Stimulated activated CD4-positive, alpha-beta T cell treated with anti-CD3 and anti-CD28 coated beads, Interleukin-2, amount 100 ng/mL, for 24 hours (primary cell): ENCODE data around the gene SPEM2.

Experiments used
- DNase-seq, 2 donors: peaks; one replicate each; pipeline ENCODE4 v3.0.0-alpha.2; 2020

The SPEM2 gene

DNA sequence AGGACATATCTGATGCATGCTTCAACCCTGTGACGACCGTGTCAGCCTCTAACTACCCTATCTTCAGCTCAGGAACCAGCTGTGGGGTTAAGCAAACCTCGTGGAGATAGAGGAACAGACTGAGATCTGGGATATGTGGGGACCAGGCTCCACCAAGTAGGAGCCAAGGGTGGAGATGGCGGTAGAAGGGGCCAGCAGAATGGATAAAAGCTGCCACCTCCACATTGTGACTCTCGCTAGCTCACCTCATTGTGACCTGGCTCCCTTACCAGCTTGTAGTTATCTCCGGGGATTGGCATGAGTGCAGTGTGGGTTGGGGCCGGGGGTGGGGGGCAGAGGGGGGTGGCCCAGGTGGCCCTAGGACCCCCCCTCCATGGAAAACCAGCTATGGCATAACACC is at the start of gene SPEM2:
Gene SPEM2, plus strand, starts transcription at position 301 of the 400 bp plus-strand sequence. Its CDS starts 73 bp downstream, at position 374.
- no peak for DNase-seq

- DNase-seq: no peak
Observed at GRCh38 chr17:7379134-7379533, 46.3 kb upstream of the SPEM2 start.

- DNase-seq: no peak
Observed at GRCh38 chr17:7380321-7380720, 45.1 kb upstream of the SPEM2 start.

DNA sequence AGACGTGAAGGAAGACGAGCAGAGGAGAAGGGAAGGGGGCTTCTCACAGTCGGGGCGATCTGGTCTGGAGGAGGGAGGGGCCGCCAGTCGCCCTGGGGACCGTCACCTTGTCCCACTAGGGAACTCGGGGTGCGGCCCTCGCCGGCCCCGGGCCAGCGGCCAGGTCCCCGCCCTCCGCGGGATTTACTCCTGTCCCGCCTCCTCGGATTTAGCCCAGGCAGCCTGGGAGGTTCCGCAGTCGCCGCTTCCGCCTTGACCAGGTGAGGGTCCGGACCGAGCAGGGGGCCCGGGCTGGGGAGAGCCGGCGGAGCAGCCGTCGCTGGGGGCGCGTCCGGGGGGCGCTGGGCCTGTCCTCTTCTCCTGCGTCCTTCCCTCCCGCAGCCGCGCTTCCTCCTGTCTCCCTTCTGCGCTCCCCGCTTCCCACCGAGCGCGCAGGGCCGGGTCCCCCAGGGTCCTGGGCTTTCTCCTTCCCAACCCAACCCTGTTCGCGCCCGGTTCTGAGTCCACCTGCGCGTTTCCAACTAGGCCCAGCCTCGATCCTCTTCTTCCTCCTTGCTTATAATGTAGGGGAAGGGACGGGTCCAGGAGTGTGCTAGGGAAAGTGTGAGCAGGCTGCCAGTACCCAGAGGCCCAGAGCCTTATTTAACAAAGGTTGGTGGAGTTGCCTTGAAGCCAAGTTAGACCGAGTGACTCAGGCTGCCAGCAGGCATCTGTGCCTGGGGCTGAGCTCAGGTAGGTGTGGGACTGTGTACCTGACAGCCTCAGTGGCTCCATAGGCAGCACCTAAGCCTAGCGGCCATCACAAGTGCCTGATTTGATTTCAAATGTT is 44.3 kb upstream of the SPEM2 start, which contains the start of gene TNK1:
Gene TNK1, plus strand, starts transcription at position 235 of the 829 bp plus-strand sequence. CDS start 1,838 bp downstream, outside the sequence.
- no peak for DNase-seq

DNA sequence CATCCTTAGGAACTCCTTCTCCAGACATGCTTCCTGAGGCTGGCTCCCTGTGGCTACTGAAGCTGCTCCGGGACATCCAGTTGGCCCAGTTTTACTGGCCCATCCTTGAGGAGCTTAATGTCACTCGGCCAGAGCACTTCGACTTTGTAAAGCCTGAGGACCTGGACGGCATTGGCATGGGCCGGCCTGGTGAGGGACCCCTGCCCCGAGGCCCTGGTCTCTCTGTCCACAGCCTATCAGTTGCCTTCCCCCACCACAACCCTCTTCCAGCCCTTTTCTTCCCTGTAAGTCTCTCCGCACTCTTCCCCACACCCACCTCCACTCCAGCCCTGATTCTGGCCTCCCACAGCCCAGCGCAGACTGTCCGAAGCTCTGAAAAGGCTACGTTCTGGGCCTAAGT is 42.5 kb upstream of the SPEM2 start:
- DNase-seq: no peak

DNA sequence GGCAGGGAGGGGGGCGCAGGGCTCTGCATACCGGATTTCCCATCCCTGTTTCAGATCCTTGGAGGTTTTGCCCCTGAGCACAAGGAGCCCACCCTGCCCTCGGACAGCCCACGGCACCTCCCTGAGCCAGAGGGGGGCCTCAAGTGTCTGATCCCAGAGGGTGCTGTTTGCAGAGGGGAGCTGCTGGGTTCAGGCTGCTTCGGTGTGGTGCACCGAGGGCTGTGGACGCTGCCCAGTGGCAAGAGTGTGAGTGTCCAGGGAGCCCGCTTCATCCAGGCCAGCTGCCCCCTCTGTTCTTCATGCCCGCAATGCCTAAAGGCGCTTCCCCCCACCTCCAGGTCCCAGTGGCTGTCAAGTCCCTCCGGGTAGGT is 42.1 kb upstream of the SPEM2 start:
- DNase-seq: no peak

GRCh38 chr17:7383742-7384488 is 41.5 kb upstream of the SPEM2 start:
- DNase-seq: peak; percentile 77 to 83

- DNase-seq: no peak
Observed at GRCh38 chr17:7384489-7385081, 40.8 kb upstream of the SPEM2 start.

DNA sequence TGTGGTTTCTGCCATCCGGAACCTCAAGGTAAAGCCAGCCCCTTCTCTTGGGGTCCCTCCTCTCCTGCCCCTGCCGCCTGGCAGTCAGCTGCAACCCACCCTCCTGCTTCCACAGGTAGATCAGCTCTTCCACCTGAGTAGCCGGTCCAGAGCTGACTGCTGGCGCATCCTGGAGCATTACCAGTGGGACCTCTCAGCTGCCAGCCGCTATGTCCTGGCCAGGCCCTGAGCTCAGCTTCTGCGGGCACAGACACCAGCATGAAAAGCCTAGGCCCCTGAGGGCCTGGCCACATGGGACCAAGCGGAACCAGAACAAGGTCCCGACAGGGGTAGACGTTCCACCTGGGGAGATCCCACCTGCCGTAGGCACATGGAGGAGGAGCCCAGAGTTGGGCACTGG is 36.6 kb upstream of the SPEM2 start:
- DNase-seq: no peak

DNA sequence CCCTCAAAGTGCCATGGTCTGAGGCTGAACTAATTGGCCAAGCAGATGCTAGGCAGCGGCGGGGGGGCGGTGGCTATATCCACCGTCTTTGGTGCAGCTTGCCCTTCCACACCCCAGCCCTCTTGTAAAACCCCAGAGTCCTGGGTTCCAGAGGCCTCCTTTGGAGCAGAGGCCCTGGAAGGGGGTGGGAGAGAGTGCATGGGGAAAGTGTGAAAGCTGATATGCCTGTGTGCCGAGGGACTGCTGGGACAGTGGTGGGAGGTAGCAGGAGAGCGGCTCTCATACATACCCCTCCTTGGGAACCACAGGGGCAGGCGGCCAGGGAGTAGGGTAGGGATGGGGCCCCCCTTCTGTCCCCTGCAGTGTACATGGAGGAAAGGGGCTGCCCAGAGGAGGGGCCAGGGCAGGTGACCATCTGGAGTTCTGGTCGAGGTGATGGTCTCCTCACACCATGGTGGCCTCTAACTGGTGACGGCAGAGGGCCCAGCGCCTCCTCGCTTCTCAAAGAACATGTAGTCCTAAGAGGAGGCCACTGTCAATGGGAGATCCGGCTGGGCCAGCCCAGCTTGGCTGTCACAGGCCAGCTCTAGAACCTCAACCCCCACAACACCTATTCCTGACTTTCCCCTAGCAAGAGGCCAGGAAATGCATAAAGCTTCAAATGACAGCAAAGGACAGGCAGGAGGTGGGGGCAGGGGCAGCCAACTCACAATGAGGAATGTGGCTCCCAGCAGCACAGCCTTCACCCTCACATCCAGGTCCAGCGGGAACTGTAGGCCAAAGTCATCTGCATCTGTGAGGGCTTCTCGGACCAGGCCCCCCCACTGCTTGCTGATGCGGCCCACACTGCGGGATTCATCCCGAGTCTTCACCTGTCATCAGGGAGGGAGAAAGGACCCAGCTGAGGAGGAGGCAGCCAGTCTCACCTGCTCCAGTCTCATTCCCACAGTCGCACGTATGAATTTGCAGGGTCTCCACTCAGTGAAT is 35.2 kb upstream of the SPEM2 start:
- DNase-seq: no peak

DNA sequence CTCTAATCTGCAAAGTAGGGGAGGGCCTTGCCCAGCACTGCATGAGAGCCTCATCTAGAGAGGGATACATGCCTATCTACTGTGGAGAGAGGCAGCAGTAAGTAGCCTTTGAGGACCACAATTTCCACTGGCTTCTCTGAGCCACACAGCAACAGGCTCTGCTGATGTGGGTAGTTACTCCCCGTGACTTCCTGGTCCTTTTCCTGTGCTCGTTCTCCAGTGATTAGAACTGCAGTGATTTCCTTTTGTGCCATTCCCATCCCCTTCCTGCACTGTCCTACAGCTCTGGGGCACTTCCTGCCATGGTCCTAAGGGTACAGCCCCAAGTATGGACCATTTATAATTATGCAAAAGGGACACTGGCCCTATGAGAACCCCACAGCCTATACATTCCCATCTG is 34.1 kb upstream of the SPEM2 start:
- no peak for DNase-seq

- DNase-seq: no peak
Observed at GRCh38 chr17:7392696-7393612, 32.5 kb upstream of the SPEM2 start.

- DNase-seq: peak; percentile 44 to 69
Observed at GRCh38 chr17:7393613-7394451, 31.6 kb upstream of the SPEM2 start.

DNA sequence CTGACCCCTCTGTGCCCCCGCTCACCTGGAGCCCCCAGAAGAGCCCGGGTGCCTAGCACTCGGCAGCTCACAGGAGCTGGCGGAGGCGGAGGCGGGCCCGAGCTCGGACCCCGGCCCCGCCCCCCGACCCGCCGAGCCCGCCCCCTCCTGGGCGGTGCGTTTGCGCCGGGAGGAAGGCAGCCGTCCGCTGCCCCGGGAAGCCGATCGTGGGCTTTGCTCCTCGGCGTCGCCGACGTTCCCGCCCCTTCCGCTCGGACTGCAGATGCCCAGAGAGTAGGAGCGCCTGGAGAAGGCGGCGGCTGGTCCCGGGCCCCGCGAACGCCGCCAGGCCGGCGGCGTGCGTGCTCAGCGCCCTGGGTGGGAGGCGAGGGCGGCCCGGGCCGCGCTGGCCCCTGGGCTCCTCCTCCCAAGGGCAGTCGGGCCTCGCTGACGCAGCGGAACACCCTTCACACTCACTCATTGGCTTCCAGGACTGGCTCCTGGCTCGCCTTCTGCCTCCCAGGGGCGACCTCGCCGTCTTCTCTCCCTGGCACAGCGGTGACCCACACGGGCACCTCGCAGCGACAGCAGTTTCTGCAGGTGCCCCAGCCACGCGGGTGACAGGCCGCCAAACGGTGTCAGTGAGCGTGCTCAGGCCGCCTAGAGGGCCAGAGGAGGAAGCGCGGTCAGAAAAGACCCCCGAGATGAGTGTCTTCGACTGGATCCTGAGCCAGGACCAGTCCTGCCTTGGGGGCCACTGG is 30.8 kb upstream of the SPEM2 start, which contains the start of gene PLSCR3:
Gene PLSCR3, minus strand, starts transcription at position 74 of the 740 bp plus-strand sequence. CDS start 415 bp downstream, outside the sequence.
- DNase-seq: peak; percentile 86 to 90

DNA sequence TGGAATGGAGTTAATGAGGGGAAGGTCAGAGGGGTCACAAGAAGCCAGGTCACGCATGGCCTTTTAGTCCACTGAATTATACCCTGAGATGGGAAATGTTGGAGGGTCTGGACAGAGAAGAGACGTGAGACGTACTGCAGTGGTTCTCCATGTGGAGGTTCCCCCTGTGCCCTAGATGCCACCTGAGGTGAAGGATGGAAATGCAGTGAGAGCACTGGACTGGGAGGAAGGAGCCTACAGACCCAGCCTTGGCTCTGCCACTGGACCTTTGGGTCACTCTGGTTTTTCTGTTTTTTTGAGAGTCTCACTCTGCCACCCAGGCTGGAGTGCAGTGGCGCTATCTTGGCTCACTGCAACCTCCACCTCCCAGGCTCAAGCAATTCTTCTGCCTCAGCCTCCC is 29.3 kb upstream of the SPEM2 start:
- DNase-seq: no peak

- DNase-seq: no peak
Observed at GRCh38 chr17:7398612-7399011, 26.8 kb upstream of the SPEM2 start.

GRCh38 chr17:7403043-7403726 is 22.2 kb upstream of the SPEM2 start:
- peak; percentile 27 to 34 for DNase-seq

- DNase-seq: no peak
Observed at GRCh38 chr17:7403727-7403976, 21.8 kb upstream of the SPEM2 start.
